GM23338 (cell line): ENCODE measurements around the gene GFOD1. TPM values are rescaled to one million over a fixed set of nuclear protein-coding genes. Genes with fewer than 3 reads are reported as not detected.
"Not testable (repeated sequence)": the region's sequence is repeated elsewhere in the genome, so short reads cannot be mapped to it uniquely, and the experiment has no call there.

ENCODE experiments used
- ATAC-seq: fragments of 200-7000 bp; cut with Tn5 transposase; 3 replicates; pipeline ENCODE4 v1.9.1; 2020
- DNase-seq: peaks from one replicate; pipeline ENCODE4 v3.0.0-alpha.2; 2015; ENCODE audit warnings: low spot score
- H2AFZ ChIP-seq: fragments of 200-600 bp; sonication (generic); 2 replicates; pipeline ENCODE4 v1.8.0; 2016; ENCODE audit warnings: antibody characterized with exemption, mild to moderate bottlenecking, moderate library complexity
- H3F3A ChIP-seq: fragments of 200-600 bp; sonication (generic); replicated peaks from 2 replicates; pipeline ENCODE4 v1.8.0; 2017; ENCODE audit warnings: antibody characterized with exemption, mixed run types, low read depth
- H3K27ac ChIP-seq: fragments of 200-600 bp; sonication (generic); 2 replicates; pipeline ENCODE4 v1.6.1; 2016; ENCODE audit warnings: low read depth
- H3K27me3 ChIP-seq: fragments of 200-600 bp; sonication (generic); 2 replicates; pipeline ENCODE4 v1.8.0; 2016; ENCODE audit warnings: mild to moderate bottlenecking, mixed run types, moderate library complexity; ENCODE audit not compliant: insufficient read depth
- H3K36me3 ChIP-seq: fragments of 200-600 bp; sonication (generic); 2 replicates; pipeline ENCODE4 v1.8.0; 2016; ENCODE audit warnings: mild to moderate bottlenecking; ENCODE audit not compliant: insufficient read depth
- H3K4me1 ChIP-seq: fragments of 200-600 bp; sonication (generic); 2 replicates; pipeline ENCODE4 v1.8.0; 2016; ENCODE audit warnings: mild to moderate bottlenecking, moderate library complexity; ENCODE audit not compliant: insufficient read depth
- H3K4me2 ChIP-seq: fragments of 200-600 bp; sonication (generic); 2 replicates; pipeline ENCODE4 v1.7.1; 2017; ENCODE audit warnings: mixed run types
- H3K4me3 ChIP-seq: fragments of 200-600 bp; sonication (generic); 2 replicates; pipeline ENCODE4 v1.6.1; 2016; ENCODE audit warnings: mixed run types
- H3K79me2 ChIP-seq: fragments of 200-600 bp; sonication (generic); replicated peaks from 2 replicates; pipeline ENCODE4 v1.8.0; 2017; ENCODE audit warnings: mild to moderate bottlenecking; ENCODE audit not compliant: insufficient read depth
- H3K9me2 ChIP-seq: fragments of 200-600 bp; sonication (generic); 2 replicates; pipeline ENCODE4 v1.8.0; 2017; ENCODE audit not compliant: insufficient read depth
- H4K20me1 ChIP-seq: fragments of 200-600 bp; sonication (generic); replicated peaks from 2 replicates; pipeline ENCODE4 v1.8.0; 2017; ENCODE audit warnings: mild to moderate bottlenecking; ENCODE audit not compliant: insufficient read depth
- H3K27ac Mint-ChIP-seq: 2 replicates; pipeline ENCODE4 v1.8.0; 2020; ENCODE audit warnings: inconsistent platforms, mild to moderate bottlenecking, moderate library complexity, mixed read lengths
- H3K27me3 Mint-ChIP-seq: 3 replicates; pipeline ENCODE4 v1.8.0; 2022; ENCODE audit warnings: low read depth, mild to moderate bottlenecking, moderate library complexity, mixed read lengths, inconsistent platforms; ENCODE audit not compliant: insufficient read depth, poor library complexity
- H3K36me3 Mint-ChIP-seq: 3 replicates; pipeline ENCODE4 v1.8.0; 2021; ENCODE audit warnings: low read depth, mild to moderate bottlenecking, inconsistent platforms, moderate library complexity, mixed read lengths
- H3K4me1 Mint-ChIP-seq: 3 replicates; pipeline ENCODE4 v1.8.0; 2020; ENCODE audit warnings: mild to moderate bottlenecking, inconsistent platforms, mixed read lengths
- H3K4me3 Mint-ChIP-seq: 3 replicates; pipeline ENCODE4 v1.8.0; 2021; ENCODE audit warnings: moderate library complexity, mild to moderate bottlenecking, inconsistent platforms, mixed read lengths
- H3K9me3 Mint-ChIP-seq: 3 replicates; pipeline ENCODE4 v1.8.0; 2020; ENCODE audit warnings: moderate library complexity, mild to moderate bottlenecking, inconsistent platforms, mixed read lengths
- CTCF ChIP-seq, 2 experiments: fragments of 200-600 bp in 1 of 2; sonication (generic) in 1 of 2; conservative IDR thresholded peaks; 2 replicates each; pipeline versions ENCODE4 v1.5.1 to v1.6.1; 2016 to 2017; ENCODE audit warnings: antibody characterized with exemption in 2 of 2, low read depth in 2 of 2, mild to moderate bottlenecking in 2 of 2, moderate library complexity in 1 of 2
- EZH2 ChIP-seq: fragments of 200-600 bp; sonication (generic); IDR thresholded peaks from one replicate; pipeline ENCODE4 v1.8.0; 2017; ENCODE audit warnings: antibody characterized with exemption, mild to moderate bottlenecking, low read depth; ENCODE audit not compliant: unreplicated experiment
- REST ChIP-seq: IDR thresholded peaks from one replicate; pipeline ENCODE4 v1.6.1; 2018; ENCODE audit warnings: antibody characterized with exemption; ENCODE audit not compliant: unreplicated experiment
- ZNF114 ChIP-seq: fragments of 250-450 bp; sonication (Bioruptor Pico); IDR thresholded peaks from 2 replicates; pipeline ENCODE4 v1.5.0; 2020; ENCODE audit warnings: mild to moderate bottlenecking, moderate library complexity
- ZNF331 ChIP-seq: fragments of 250-450 bp; sonication (Bioruptor Pico); IDR thresholded peaks from 2 replicates; pipeline ENCODE4 v1.5.0; 2020; ENCODE audit warnings: low read depth, mild to moderate bottlenecking, moderate library complexity
- polyA plus RNA-seq: library from polyadenylated mRNA; unstranded; fragments of >200 nt; fragmentation: Nextera tagmentation; extraction: Ambion mirVana; gene quantifications from 2 replicates; pipeline ENCODE4 v1.2.1, GENCODE V29; 2016
- total RNA-seq: library from RNA; depleted of rRNA; stranded (reverse); fragments of >200 nt; shearing (Covaris generic); gene quantifications from 2 replicates; pipeline ENCODE4 v1.2.3, GENCODE V29; 2014

The GFOD1 gene
- total and polyA plus RNA-seq, 2 experiments from 2014 or later, result 4.9 to 12.8 TPM

- TF ChIP-seq REST, result no peak
- TF ChIP-seq ZNF331, result no peak
- no peak for TF ChIP-seq CTCF (conservative IDR thresholded peaks at IDR 0.05; ENCODE audit: low read depth in 2 of 2)
Measured at GRCh38 chr6:13391537-13391936, 95.9 kb downstream of the GFOD1 start (continued).

GRCh38 chr6:13390658-13391057, 96.7 kb downstream of the GFOD1 start:
- DNase-seq, result no peak
- Histone ChIP-seq H3F3A (no peaks in the 10 kb centered on the region), H4K20me1 (no peaks in the 10 kb centered on the region), H3K27me3 (no peaks in the 10 kb centered on the region), H3K79me2 (0 out of 2 replicates have a peak, but pooled peaks cover 5% of the 10 kb centered on the region), H3K4me1 (no peaks in the 10 kb centered on the region), H3K4me2 (no peak overlapping the region), H3K4me3 (no peak overlapping the region), H2AFZ (no peak overlapping the region), H3K9me2 (no peaks in the 10 kb centered on the region), H3K27ac (no peak overlapping the region), H3K36me3 (no peaks in the 10 kb centered on the region)
- H3K36me3 Mint-ChIP-seq, result peaks cover 6% of the 10 kb centered on the region; the same call in 2 of the 3 replicates
- no peak overlapping the region for H3K27ac Mint-ChIP-seq
- TF ChIP-seq ZNF114 (CRISPR knock-in tag), result no peak
- TF ChIP-seq EZH2, result no peak
- no peak for ATAC-seq
- H3K4me1 Mint-ChIP-seq, result peaks cover 8% of the 10 kb centered on the region; the same call in 2 of the 3 replicates
- H3K9me3 Mint-ChIP-seq, result peaks cover 11% of the 10 kb centered on the region; the same call in 2 of the 3 replicates
- H3K4me3 Mint-ChIP-seq, result no peak overlapping the region
- peaks cover 2% of the 10 kb centered on the region for H3K27me3 Mint-ChIP-seq

GRCh38 chr6:13389237-13389636, 98.2 kb downstream of the GFOD1 start:
- H3K27me3 Mint-ChIP-seq, H3K36me3 Mint-ChIP-seq, H3F3A ChIP-seq, ATAC-seq, H3K4me1 ChIP-seq, H3K4me1 Mint-ChIP-seq, H3K4me2 ChIP-seq, H3K79me2 ChIP-seq, H3K4me3 Mint-ChIP-seq, H3K36me3 ChIP-seq, H3K27me3 ChIP-seq, H2AFZ ChIP-seq, DNase-seq, H3K4me3 ChIP-seq, H4K20me1 ChIP-seq, H3K27ac ChIP-seq, H3K27ac Mint-ChIP-seq, H3K9me2 ChIP-seq: not testable (repeated sequence)
- H3K9me3 Mint-ChIP-seq, result peaks cover 11% of the 10 kb centered on the region; the same call in 2 of the 3 replicates

- not testable (repeated sequence) for H3K36me3 ChIP-seq, H3K27ac Mint-ChIP-seq, H3F3A ChIP-seq, H3K9me2 ChIP-seq, H3K4me3 Mint-ChIP-seq, H3K27me3 ChIP-seq, DNase-seq, ATAC-seq, H4K20me1 ChIP-seq, H3K4me2 ChIP-seq, H3K4me1 ChIP-seq, H3K4me1 Mint-ChIP-seq, H3K27me3 Mint-ChIP-seq, H3K27ac ChIP-seq, H3K4me3 ChIP-seq, H3K79me2 ChIP-seq, H3K36me3 Mint-ChIP-seq, H2AFZ ChIP-seq
- H3K9me3 Mint-ChIP-seq, result peaks cover 11% of the 10 kb centered on the region; the same call in 2 of the 3 replicates
Measured at GRCh38 chr6:13388769-13389168, 98.6 kb downstream of the GFOD1 start.
